Suprapubic skin (tissue), 4 donors: ENCODE measurements around the gene CDK5RAP1.

Experiments
- CTCF ChIP-seq, 2 donors: fragments of 200-600 bp in 1 of 2; fragments of 450-650 bp in 1 of 2; sonication (generic) in 1 of 2; IDR thresholded peaks; one replicate each; pipeline ENCODE4 v1.5.1; 2016 to 2019; ENCODE audit warnings: antibody characterized with exemption in 2 of 2, mild to moderate bottlenecking in 1 of 2, moderate library complexity in 1 of 2
- EP300 ChIP-seq: sonication (generic); formaldehyde crosslinking; IDR thresholded peaks from one replicate; pipeline ENCODE4 v1.6.1; 2017; ENCODE audit warnings: antibody characterized with exemption
- POLR2A ChIP-seq, 2 donors: fragments of 450-650 bp; IDR thresholded peaks; one replicate each; pipeline ENCODE4 v1.6.1; 2017; ENCODE audit warnings: antibody characterized with exemption in 2 of 2, mild to moderate bottlenecking in 2 of 2, moderate library complexity in 2 of 2
- POLR2AphosphoS5 ChIP-seq, 3 donors: sonication (generic); formaldehyde crosslinking; IDR thresholded peaks; one replicate each; pipeline ENCODE4 v1.6.1; 2017; ENCODE audit warnings: antibody characterized with exemption in 3 of 3

- TF ChIP-seq CTCF (IDR thresholded peaks at IDR 0.05) = no peak
- no peak for TF ChIP-seq POLR2AphosphoS5 (IDR thresholded peaks at IDR 0.05)
- no peak for TF ChIP-seq EP300
- no peak for TF ChIP-seq POLR2A (IDR thresholded peaks at IDR 0.05)
Observed at GRCh38 chr20:33311011-33311410, 90.3 kb downstream of the CDK5RAP1 start.
